NCI-H748 (cell line): ENCODE results near the gene RAI14.
"Not testable (repeated sequence)": the region's sequence is repeated elsewhere in the genome, so short reads cannot be mapped to it uniquely, and the experiment has no call there.

ENCODE experiments used
- DNase-seq: peaks from one replicate; lab custom pipeline; 2025; ENCODE audit not compliant: unreplicated experiment; lab: John Stamatoyannopoulos, UW

RAI14 gene

GRCh38 chr5:34758514-34758913 lies 102.4 kb downstream of the RAI14 start:
- DNase-seq = no peak

DNA sequence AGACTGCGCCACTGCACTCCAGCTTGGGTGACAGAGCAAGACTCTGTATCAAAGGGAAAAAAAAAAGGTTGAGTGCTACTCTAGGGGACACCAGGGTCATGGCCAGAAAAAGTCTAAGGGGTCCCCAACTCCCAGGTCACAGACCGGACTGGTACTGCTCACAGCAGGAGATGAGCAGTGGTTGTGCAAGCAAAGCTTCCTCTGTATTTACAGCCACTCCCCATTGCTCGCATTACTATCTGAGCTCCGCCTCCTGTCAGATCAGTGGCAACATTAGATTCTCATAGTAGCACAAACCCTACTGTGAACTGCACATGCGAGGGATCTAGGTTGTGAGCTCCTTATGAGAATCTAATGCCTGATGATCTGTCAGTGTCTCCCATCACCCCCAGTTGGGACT lies 103.1 kb downstream of the RAI14 start:
- DNase-seq = not testable (repeated sequence)

DNA sequence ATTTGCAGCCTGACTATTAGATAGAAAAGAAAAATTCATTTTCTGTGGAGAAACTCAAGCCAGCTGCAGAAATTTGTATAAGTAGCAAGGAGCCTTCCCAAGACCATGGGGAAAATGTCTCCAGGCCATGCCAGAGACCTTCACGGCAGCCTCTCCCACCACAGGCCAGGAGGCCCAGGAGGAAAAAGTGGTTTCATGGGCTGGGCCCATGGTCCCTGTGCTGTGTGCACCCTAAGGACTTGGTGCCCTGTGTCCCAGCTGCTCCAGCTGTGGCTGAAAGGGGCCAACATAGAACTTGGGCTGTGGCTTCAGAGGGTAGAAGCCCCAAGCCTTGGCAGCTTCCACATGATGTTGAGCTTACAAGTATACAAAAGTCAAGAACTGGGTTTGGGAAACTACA lies 109.5 kb downstream of the RAI14 start:
- no peak for DNase-seq

DNA sequence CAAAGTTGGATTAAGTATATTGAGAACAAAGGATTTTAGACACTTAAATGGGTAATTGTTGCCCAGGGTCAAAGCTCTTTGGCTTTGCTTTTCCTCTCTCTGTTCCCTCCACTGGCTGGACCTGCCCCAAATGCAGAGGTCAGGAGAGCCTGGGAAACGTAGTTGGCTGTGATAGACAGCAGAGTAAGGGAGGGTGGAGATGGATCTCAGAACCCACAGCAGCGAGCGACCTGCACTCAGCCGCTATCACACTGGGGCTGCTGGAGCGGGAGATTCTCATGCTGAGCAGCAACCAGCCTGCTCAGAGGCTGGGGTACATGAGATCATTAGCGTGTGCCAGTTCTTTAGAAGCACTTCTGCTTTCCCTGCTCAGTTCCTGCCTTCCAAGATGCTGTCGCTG lies 111.1 kb downstream of the RAI14 start:
- DNase-seq = no peak

DNA sequence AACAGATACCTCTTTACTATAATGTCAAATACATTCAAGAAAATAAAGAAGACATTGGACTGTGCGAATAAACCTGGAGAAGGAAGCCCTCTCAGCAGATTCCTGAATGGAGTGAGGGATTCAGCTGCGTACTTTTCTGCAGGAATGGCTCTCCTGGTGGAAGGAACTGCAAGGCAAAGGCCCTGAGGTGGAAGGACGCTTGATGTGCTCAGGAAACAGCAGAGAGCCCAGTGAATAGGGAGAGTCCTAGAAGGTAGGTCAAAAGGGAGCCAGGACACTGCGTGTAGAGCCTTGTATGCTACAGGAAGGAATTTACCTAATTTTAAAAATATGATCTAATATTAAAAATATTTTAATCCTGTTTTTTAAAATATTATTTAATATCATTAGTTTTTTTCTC lies 114.4 kb downstream of the RAI14 start:
- no peak for DNase-seq

- DNase-seq = no peak
Measured at GRCh38 chr5:34771076-34771475, 114.9 kb downstream of the RAI14 start.

DNA sequence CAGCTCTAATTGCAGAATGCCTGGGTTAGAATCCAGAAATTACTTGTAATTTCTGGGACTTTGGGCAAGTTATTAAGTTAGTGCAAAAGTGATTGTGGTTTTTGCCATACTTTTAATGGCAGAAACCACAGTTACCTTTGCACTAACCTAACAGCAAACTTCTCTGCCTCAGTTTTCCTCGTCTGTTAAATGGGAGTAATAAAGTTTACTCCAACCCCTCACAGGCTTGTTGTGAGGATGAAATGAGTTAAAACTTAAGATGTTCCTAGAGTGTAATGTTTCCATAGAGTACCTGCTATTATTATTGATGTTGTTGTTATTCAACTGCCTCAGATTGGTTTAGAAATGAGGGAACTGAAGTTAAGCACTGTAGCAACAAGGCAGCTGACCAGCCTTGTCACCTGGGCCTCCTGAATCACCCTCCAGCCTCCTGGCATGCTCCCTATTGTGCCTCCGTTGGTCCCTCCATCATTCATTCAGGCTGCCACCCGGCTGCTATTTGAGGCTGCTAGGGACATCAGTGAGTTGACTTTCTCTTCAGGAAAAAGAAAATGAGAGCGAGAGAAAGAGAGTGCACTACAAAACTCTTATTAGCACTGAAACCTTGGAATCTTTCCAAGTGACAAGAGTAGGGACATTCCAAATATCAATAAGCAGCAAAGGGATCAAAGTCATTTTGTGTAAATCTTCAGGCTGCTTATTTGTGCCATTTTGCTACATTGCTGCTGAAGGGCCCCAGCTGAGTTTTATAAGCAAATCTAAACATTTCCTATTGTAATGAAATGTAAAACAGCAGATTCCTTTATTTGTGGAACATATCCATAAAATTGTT lies 116.4 kb downstream of the RAI14 start:
- no peak for DNase-seq

DNA sequence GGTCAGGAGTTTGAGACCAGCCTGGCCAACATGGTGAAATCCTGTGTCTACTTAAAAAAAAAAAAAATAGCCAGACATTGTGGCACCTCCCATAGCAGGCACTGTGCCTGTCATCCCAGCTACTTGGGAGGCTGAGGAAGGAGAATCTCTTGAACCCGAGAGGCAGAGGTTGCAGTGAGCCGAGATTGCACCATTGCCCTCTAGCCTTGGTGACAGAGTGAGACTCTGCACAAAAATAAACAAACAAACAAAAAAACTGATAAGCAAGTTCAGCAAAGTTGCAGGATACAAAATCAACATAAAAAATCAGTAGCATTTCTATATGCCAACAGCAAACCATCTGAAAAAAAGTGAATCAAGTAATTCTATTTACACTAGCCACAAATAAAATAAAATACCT lies 118.0 kb downstream of the RAI14 start:
- DNase-seq = no peak

DNA sequence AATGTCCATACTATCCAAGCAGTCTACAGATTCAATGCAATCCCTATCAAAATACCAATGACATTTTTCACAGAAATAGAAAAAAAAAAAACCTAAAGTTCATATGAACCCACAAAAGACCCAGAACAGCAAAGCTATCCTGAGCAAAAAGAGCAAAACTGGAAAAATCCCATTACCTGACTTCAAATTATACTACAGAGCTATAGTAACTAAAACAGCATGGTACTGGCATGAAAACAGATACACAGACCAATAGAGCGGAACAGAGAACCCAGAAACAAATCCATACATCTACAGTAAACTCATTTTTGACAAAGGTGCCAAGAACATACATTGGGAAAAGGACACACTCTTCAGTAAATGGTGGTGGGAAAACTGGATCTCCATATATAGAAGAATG lies 118.5 kb downstream of the RAI14 start:
- DNase-seq = not testable (repeated sequence)

GRCh38 chr5:34775886-34776285 lies 119.8 kb downstream of the RAI14 start:
- DNase-seq = no peak

DNA sequence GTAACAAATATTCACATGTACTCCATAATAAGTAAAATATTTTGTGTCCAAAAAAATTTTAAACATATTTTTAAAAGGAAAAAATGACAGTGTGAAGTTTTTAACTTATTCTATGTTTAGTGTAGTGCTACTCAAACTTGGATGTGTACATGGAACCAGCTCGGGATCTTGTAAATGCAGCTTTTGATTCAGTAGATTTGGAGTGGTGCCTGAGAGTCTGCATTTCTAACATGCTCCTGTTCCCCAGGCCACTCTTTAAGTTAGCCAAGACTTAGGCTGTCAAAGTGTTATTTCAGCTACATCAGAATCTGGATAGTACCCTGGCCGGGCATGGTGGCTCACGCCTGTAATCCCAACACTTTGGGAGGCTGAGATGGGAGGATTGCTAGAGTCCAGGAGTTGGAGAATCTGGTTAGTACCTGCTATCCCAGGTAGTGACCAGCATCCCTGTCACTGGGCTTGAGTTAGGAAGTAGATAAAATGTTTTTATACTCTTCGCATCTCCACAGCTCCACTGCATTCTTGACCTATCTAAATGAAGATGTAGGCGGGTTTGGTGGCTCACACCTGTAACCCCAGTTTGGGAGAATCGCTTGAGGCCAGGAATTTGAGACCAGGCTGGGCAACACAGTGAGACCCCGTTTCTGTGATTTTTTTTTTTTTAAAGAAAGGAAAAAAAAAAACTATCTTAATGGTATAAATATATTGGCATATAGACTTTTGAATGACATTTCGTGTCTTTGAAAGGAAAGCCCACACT lies 122.1 kb downstream of the RAI14 start:
- no peak for DNase-seq

DNA sequence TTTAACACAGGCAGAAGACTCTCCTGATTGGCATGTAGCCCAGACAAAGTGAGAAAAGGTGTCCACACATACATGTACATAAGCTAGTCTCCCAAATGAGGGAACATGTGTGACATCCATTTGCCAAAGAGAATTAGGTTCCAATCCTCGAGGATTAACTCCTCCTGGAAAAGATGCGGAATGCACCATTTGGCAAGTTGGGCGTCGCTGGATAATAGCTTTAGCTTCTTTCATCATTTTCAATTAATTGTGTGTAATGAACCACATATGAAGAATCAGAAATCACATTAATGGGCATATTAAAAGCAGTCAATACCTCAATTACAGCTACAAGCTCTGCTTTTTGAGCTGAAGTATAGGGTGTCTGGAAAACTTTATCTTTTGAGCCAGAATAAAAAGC lies 127.8 kb downstream of the RAI14 start:
- DNase-seq = not testable (repeated sequence)

DNA sequence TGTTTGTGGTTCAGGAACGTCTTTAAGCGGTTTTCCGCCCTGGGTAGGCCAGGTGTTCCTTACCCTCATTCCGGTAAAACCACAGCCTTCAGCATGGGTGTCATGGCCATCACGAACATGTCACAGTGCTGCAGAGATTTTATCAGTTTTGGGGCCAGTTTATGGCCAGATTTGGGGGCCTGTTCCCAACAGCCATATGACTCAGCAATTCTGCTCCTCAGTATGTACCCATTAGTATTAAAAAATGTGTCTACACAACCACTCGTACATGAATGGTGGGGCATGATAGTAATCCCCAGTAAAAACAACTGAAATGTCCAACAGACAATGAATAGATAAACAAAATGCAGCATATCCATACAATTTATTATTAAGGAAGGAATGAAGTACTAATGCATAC lies 130.9 kb downstream of the RAI14 start:
- no peak for DNase-seq

GRCh38 chr5:34789021-34789531 lies 132.9 kb downstream of the RAI14 start:
- DNase-seq = no peak

DNA sequence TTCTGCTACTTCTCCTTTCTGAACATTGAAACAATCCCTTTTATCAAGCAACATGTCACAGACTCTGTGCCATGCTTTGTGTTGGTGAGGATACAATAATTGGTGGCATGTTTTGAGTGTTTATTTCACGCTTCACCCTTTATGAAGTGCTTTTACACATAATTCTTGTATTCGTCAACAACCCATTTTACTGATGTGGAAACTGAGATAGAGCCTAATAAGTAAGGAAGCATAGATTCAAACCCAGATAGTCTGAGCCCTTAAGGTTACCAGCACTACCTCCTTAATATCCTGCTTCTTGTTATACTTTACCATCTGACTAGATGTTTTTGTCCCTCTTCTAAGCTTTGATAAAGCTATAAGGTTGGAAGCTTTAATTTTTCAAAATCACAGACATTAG lies 133.5 kb downstream of the RAI14 start:
- DNase-seq = no peak

GRCh38 chr5:34790069-34790468 lies 133.9 kb downstream of the RAI14 start:
- DNase-seq = no peak

DNA sequence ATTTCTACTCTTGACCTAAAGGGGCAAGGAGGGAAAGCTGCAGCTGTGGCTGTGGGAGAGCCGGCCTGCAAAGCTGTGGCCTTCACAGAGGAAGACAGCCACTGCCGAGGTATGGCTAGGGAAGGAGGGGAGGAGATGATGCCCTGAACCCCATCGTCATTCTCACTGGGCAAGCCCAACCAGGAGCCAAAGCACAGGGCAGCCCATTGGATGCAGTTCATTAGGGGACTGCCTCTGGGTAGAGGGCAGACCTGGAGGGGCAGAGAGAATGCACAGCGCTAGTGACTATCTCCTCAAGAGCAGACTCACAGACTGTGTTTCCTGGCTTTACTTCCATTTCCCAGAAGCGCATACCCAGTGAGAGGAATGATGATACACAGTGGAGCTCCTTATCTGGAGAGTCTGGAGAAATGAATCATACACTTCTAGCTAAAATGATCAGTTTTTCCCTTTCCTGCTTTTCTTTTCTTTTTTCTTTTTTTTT lies 135.7 kb downstream of the RAI14 start:
- DNase-seq = no peak

DNA sequence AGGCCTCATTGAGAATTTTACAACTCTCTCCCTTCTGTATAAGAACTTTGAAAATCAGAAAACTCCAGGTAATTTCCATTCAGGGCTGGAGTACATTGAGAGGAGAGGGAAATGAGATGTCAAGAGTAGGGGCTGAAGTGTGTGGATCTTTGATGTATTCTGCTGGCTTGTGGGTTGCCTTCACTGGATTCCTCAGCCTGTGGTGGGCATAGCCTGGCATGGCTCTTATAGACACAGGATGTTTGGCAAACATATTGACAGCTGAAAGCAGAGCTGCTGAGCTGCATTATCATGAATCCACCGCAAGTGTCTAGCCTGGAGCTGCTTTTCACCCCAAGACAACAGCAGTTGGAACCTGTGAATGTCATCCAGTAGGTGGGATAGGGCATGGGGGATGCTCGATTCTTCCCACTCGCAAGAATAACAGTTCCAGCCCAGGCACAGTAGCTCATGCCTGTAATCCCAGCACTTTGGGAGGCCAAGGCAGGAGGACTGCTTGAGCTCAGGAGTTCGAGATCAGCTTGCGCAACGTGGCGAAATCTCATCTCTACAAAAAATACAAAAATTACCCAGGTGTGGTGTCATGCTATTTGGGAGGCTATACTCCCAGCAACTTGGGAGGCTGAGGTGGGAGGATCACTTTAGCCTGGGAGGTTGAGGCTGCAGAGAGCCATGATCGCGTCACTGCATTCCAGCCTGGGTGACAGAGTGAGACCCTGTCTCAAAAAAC lies 146.9 kb downstream of the RAI14 start:
- no peak for DNase-seq

- DNase-seq = no peak
Measured at GRCh38 chr5:34803974-34804732, 148.0 kb downstream of the RAI14 start.

DNA sequence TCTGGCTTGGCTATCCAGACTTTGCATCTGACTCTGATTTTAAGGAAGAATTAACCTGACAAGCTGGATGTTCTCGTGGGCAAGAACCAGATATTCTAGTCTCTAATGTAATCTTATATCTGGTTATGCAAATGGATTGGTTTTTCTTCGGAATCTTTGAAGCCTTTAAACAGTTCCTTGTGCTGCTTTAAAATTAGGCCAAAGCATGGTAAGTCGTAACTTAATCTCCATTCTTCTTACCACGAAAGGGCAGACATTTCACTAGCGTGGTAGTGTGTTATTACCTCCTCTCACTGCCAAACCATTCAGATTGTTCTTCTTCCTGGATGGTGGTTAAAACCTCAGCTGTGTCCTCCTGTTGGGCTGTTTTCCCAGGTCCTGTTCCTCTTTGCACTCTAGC lies 148.8 kb downstream of the RAI14 start:
- DNase-seq = no peak

DNA sequence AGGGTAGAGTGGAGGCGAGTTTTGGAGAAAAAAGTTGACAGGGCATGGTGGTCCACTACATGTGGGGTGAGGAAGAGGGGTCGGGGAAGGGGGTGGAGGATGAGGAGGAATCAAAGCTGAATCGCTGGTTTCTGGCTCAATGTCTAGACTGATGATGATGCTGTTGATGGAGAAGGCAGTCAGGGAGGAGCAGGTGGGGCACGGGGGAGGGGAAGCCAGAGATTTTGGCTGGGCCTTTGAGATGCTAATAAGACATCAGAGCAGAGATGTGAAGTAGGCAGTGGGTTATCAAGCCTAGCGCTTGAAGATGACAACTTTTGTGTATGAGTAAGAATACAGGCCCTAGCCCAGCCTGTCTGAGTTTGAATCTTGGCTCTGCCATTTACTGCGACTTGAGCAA lies 150.4 kb downstream of the RAI14 start:
- no peak for DNase-seq
